Gastrocnemius medialis (tissue), 4 donors: ENCODE data around the gene RPRD2.

ENCODE experiments used
- CTCF ChIP-seq, 5 experiments: fragments of 450-650 bp in 3 of 5; fragments of 200-600 bp in 2 of 5; sonication (generic) in 2 of 5; IDR thresholded peaks in 4 of 5; conservative IDR thresholded peaks in 1 of 5; 1 replicate in 4 of 5; 2 replicates in 1 of 5; pipeline ENCODE4 v1.5.1; 2016 to 2019; ENCODE audit warnings: antibody characterized with exemption in 5 of 5, mild to moderate bottlenecking in 3 of 5, moderate library complexity in 3 of 5
- POLR2A ChIP-seq, 2 donors: fragments of 450-650 bp; IDR thresholded peaks; one replicate each; pipeline ENCODE4 v1.6.1; 2017; ENCODE audit warnings: antibody characterized with exemption in 2 of 2, mild to moderate bottlenecking in 2 of 2, moderate library complexity in 2 of 2

GRCh38 chr1:150406483-150406882 lies 42.5 kb downstream of the RPRD2 start:
- no peak for TF ChIP-seq CTCF (IDR thresholded peaks at IDR 0.05 in 4 of 5, conservative IDR thresholded peaks at IDR 0.05 in 1 of 5)
- TF ChIP-seq POLR2A (IDR thresholded peaks at IDR 0.05): no peak
